Fibroblast of pulmonary artery (primary cell): Measurements from ENCODE around the gene GRIK4.

ENCODE experiments used
- DNase-seq: peaks from one replicate; pipeline ENCODE4 v3.0.0-alpha.2; 2010; ENCODE audit warnings: low read depth
- H3K4me3 ChIP-seq: replicated peaks from 2 replicates; pipeline ENCODE4 v1.5.1; 2011; ENCODE audit warnings: low read depth, mild to moderate bottlenecking, control low read depth, low read length, moderate library complexity
- CTCF ChIP-seq: IDR thresholded peaks from 2 replicates; pipeline ENCODE4 v1.5.1; 2011; ENCODE audit warnings: mild to moderate bottlenecking, control low read depth, low read length, inconsistent platforms; ENCODE audit errors: missing control alignments

Gene GRIK4

DNA sequence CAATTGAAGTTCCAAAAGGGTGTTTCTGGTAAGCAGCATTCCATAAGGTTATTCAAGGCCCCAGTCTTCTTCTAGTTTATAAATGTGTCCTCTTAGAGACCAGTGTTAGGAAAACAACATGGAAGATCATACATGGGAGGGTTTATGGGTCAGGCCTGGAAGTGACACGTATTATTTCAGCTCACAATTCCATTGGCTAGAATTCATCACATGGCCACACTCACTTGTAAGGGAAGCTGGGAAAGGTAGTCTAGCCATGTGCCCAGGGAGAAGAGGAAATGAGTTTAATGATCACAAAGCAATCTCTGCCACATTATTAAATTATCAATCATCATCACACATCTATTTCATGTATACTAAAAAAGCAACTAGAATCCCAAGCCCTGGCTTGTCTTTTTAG, 330.6 kb downstream of the GRIK4 start:
- TF ChIP-seq CTCF = no peak
- no peak overlapping the region for H3K4me3 ChIP-seq
- DNase-seq = no peak

GRCh38 chr11:120853435-120853834, 341.9 kb downstream of the GRIK4 start:
- TF ChIP-seq CTCF = no peak

GRCh38 chr11:120854988-120855387, 343.4 kb downstream of the GRIK4 start:
- no peak for DNase-seq
- TF ChIP-seq CTCF = no peak
- no peak overlapping the region for H3K4me3 ChIP-seq

More at GRCh38 chr11:120853435-120853834, 341.9 kb downstream of the GRIK4 start:
- H3K4me3 ChIP-seq = no peak overlapping the region
- no peak for DNase-seq

DNA sequence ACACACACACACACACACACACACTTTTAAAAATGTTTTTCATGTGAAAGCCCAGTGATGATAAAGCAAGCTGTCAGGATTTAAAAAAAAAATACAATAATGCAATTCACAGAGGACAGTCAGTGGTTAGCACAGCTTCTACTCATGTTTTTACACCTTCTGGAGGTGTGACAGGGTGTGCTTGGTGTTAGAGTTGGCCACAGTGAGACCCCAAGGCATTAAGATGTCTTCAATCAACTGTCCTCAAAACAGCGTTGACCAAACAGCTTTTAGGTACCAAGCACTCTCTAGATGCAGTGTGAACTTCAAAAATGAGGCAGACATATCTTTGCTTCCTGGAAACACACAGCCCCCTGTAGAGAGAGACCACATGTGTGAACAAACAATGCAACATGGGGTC, 346.0 kb downstream of the GRIK4 start:
- DNase-seq = no peak
- no peak overlapping the region for H3K4me3 ChIP-seq
- TF ChIP-seq CTCF = no peak

DNA sequence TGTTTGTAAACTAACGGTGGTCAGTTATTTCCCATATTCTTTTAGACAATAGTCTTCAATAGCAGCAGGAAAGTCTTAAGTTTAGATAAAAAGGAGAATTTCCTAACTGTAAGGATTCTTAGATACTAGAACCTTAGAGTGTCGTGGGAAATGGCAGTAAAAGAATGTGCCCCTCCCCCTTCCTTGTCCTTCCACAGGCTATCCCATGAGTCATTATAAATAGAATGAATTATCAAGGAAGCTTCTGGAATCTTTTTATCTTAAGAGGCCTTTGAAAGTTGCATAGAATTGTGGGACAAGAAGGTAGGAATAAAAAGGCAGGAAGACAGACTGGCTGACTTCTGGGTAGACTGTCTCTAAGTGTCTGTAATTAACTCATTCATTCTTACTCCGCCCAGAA, 347.2 kb downstream of the GRIK4 start:
- DNase-seq = peak; percentile 37
- no peak overlapping the region for H3K4me3 ChIP-seq
- no peak for TF ChIP-seq CTCF

GRCh38 chr11:120859552-120860295, 348.2 kb downstream of the GRIK4 start:
- no peak for TF ChIP-seq CTCF
- H3K4me3 ChIP-seq = no peak overlapping the region
- no peak for DNase-seq

DNA sequence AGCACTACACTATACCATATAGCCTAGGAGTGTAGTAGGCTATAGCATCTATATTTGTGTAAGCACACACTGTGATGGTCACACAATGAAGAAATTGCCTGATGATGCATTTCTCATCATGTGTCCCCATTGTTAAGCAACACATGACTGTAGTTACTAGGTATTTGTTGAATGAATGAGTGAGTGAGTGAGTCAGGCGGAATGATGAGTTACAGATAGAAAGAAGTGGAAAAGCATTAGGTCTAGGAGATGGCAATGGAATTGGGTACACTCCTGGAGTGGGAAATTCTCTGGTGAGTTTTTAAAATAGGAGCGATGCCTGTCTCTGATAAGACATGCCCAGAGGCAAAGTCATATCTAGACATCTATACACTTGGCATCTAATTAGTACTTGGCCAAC, 351.8 kb downstream of the GRIK4 start:
- TF ChIP-seq CTCF = no peak
- DNase-seq = peak; percentile 5

More for the DNA sequence above, 351.8 kb downstream of the GRIK4 start:
- H3K4me3 ChIP-seq = no peak overlapping the region
